HepG2 (cell line): ENCODE results near the gene COPZ1.

Experiments used
- NFYC ChIP-seq: IDR thresholded peaks from 2 replicates; pipeline ENCODE4 v1.6.1; 2016; ENCODE audit warnings: missing genetic modification reagents, missing compliant biosample characterization
- PRDM4 ChIP-seq: sonication (generic); formaldehyde crosslinking; IDR thresholded peaks from 2 replicates; pipeline ENCODE4 v1.9.0; 2021; ENCODE audit warnings: missing genetic modification reagents, borderline replicate concordance
- SAFB2 ChIP-seq: sonication (generic); formaldehyde crosslinking; IDR thresholded peaks from 2 replicates; pipeline ENCODE4 v1.5.1; 2020; ENCODE audit warnings: missing genetic modification reagents, low read depth, mild to moderate bottlenecking, borderline replicate concordance
- SMC3 ChIP-seq: IDR thresholded peaks from 2 replicates; pipeline ENCODE4 v1.6.1; 2011; ENCODE audit warnings: low read length, improper control_type of control experiment
- ZBTB44 ChIP-seq: sonication (generic); formaldehyde crosslinking; IDR thresholded peaks from 2 replicates; pipeline ENCODE4 v1.4.0; 2020; ENCODE audit warnings: missing genetic modification reagents
- ZKSCAN1 ChIP-seq: fragments of 150-350 bp; IDR thresholded peaks from 2 replicates; pipeline ENCODE4 v1.6.1; 2014; ENCODE audit warnings: low read length
- ZNF251 ChIP-seq: sonication (generic); formaldehyde crosslinking; IDR thresholded peaks from 2 replicates; pipeline ENCODE4 v1.9.0; 2021; ENCODE audit warnings: mild to moderate bottlenecking, missing genetic modification reagents
- ZNF263 ChIP-seq: sonication (generic); formaldehyde crosslinking; IDR thresholded peaks from 2 replicates; pipeline ENCODE4 v1.4.0; 2020; ENCODE audit warnings: missing genetic modification reagents
- ZNF34 ChIP-seq: sonication (generic); formaldehyde crosslinking; IDR thresholded peaks from 2 replicates; pipeline ENCODE4 v1.4.0; 2020; ENCODE audit warnings: mild to moderate bottlenecking, missing genetic modification reagents, borderline replicate concordance
- ZNF766 ChIP-seq: sonication (generic); formaldehyde crosslinking; IDR thresholded peaks from 2 replicates; pipeline ENCODE4 v1.5.0; 2020; ENCODE audit warnings: missing genetic modification reagents, borderline replicate concordance
- TF ChIP-seq, protein P1 (sequence below): sonication (generic); formaldehyde crosslinking; IDR thresholded peaks from 2 replicates; pipeline ENCODE4 v1.8.1; 2023; ENCODE audit warnings: mild to moderate bottlenecking, missing genetic modification reagents
- TF ChIP-seq, protein P2 (sequence below): sonication (generic); formaldehyde crosslinking; IDR thresholded peaks from 2 replicates; pipeline ENCODE4 v1.8.1; 2023; ENCODE audit warnings: mild to moderate bottlenecking, inconsistent platforms, moderate library complexity, missing genetic modification reagents, borderline replicate concordance
- TF ChIP-seq, protein P3 (sequence below): sonication (generic); formaldehyde crosslinking; IDR thresholded peaks from 2 replicates; pipeline ENCODE4 v1.5.0; 2020; ENCODE audit warnings: mild to moderate bottlenecking, missing genetic modification reagents, borderline replicate concordance

DNA sequence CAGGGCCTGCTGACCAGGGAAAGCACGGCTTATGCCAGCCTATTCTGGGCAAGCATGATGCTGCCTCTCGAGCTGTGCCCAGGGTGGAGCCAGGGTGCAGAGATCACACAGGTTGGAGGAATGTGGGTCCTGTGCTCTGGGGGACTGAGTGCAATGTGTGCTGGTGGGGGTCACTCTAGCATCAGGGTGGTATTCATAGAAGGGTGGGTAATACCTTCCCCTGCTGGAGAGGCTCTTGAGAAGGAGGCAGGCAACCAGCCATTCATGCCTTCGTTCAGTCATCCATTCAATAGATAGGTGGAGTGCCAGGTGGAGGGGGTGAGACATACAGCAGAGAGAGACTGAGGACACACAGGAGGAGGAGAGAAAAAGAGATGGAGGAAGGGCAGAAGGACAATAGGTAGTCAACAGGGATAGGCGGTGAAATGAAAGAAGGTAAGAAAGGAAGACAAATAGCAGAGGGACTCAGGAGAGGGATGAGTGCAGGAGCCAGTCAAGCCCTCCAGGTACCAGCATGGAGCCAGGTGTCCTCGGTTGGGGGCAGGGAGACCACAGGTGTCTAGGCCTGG lies 64.8 kb downstream of the COPZ1 start:
- TF ChIP-seq, protein P1, sequence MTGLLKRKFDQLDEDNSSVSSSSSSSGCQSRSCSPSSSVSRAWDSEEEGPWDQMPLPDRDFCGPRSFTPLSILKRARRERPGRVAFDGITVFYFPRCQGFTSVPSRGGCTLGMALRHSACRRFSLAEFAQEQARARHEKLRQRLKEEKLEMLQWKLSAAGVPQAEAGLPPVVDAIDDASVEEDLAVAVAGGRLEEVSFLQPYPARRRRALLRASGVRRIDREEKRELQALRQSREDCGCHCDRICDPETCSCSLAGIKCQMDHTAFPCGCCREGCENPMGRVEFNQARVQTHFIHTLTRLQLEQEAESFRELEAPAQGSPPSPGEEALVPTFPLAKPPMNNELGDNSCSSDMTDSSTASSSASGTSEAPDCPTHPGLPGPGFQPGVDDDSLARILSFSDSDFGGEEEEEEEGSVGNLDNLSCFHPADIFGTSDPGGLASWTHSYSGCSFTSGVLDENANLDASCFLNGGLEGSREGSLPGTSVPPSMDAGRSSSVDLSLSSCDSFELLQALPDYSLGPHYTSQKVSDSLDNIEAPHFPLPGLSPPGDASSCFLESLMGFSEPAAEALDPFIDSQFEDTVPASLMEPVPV: no peak
- TF ChIP-seq ZNF34 (no peak), ZNF766 (CRISPR knock-in tag) (no peak), ZKSCAN1 (no peak), SAFB2 (no peak), SMC3 (no peak), ZNF251 (CRISPR knock-in tag) (no peak), ZBTB44 (CRISPR knock-in tag) (no peak), PRDM4 (CRISPR knock-in tag) (no peak), ZNF263 (CRISPR knock-in tag) (no peak), NFYC (no peak)
- TF ChIP-seq, protein P2, sequence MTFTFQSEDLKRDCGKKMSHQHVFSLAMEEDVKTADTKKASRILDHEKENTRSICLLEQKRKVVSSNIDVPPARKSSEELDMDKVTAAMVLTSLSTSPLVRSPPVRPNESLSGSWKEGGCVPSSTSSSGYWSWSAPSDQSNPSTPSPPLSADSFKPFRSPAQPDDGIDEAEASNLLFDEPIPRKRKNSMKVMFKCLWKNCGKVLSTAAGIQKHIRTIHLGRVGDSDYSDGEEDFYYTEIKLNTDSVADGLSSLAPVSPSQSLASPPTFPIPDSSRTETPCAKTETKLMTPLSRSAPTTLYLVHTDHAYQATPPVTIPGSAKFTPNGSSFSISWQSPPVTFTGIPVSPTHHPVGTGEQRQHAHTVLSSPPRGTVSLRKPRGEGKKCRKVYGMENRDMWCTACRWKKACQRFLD (CRISPR knock-in tag): no peak
- TF ChIP-seq, protein P3, sequence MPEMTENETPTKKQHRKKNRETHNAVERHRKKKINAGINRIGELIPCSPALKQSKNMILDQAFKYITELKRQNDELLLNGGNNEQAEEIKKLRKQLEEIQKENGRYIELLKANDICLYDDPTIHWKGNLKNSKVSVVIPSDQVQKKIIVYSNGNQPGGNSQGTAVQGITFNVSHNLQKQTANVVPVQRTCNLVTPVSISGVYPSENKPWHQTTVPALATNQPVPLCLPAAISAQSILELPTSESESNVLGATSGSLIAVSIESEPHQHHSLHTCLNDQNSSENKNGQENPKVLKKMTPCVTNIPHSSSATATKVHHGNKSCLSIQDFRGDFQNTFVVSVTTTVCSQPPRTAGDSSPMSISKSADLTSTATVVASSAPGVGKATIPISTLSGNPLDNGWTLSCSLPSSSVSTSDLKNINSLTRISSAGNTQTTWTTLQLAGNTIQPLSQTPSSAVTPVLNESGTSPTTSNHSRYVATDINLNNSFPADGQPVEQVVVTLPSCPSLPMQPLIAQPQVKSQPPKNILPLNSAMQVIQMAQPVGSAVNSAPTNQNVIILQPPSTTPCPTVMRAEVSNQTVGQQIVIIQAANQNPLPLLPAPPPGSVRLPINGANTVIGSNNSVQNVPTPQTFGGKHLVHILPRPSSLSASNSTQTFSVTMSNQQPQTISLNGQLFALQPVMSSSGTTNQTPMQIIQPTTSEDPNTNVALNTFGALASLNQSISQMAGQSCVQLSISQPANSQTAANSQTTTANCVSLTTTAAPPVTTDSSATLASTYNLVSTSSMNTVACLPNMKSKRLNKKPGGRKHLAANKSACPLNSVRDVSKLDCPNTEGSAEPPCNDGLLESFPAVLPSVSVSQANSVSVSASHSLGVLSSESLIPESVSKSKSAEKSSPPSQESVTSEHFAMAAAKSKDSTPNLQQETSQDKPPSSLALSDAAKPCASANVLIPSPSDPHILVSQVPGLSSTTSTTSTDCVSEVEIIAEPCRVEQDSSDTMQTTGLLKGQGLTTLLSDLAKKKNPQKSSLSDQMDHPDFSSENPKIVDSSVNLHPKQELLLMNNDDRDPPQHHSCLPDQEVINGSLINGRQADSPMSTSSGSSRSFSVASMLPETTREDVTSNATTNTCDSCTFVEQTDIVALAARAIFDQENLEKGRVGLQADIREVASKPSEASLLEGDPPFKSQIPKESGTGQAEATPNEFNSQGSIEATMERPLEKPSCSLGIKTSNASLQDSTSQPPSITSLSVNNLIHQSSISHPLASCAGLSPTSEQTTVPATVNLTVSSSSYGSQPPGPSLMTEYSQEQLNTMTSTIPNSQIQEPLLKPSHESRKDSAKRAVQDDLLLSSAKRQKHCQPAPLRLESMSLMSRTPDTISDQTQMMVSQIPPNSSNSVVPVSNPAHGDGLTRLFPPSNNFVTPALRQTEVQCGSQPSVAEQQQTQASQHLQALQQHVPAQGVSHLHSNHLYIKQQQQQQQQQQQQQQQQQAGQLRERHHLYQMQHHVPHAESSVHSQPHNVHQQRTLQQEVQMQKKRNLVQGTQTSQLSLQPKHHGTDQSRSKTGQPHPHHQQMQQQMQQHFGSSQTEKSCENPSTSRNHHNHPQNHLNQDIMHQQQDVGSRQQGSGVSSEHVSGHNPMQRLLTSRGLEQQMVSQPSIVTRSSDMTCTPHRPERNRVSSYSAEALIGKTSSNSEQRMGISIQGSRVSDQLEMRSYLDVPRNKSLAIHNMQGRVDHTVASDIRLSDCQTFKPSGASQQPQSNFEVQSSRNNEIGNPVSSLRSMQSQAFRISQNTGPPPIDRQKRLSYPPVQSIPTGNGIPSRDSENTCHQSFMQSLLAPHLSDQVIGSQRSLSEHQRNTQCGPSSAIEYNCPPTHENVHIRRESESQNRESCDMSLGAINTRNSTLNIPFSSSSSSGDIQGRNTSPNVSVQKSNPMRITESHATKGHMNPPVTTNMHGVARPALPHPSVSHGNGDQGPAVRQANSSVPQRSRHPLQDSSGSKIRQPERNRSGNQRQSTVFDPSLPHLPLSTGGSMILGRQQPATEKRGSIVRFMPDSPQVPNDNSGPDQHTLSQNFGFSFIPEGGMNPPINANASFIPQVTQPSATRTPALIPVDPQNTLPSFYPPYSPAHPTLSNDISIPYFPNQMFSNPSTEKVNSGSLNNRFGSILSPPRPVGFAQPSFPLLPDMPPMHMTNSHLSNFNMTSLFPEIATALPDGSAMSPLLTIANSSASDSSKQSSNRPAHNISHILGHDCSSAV (CRISPR knock-in tag): no peak
